ENCODE data around the gene LYSMD1. TPM values are rescaled to one million over a fixed set of nuclear protein-coding genes. Genes with fewer than 3 reads are reported as not detected.

The LYSMD1 gene
- total and polyA plus RNA-seq, 2 of the 8 experiments (the other 6 are each of a cell fraction or from before 2014, with no cell fraction given): 2.4 to 6.0 TPM

- no peaks in the 10 kb centered on the region for H3K27me3 ChIP-seq (replicated peaks in 1 of 4; ENCODE audit: control insufficient read depth in 3 of 4, extremely low read depth in 1 of 4, insufficient read depth in 3 of 4, low read length in 3 of 4)
- peaks cover 0 to 16% (median 5%) of the 10 kb centered on the region in 4 experiments; a peak in 4 of 8 replicates for H3K36me3 ChIP-seq (ENCODE audit: control insufficient read depth in 2 of 4, insufficient read depth in 4 of 4, low read length in 3 of 4)
- CTCF ChIA-PET (ENCODE audit: partially characterized antibody): no interaction called here
- H4K8ac ChIP-seq (ENCODE audit: extremely low read depth, insufficient read depth, low read length): no peak overlapping the region
- no peak overlapping the region for H2AFZ ChIP-seq (ENCODE audit: low read length)
- no peak overlapping the region for H2BK120ac ChIP-seq (replicated peaks; ENCODE audit: low read depth, low read length)
- no peak overlapping the region for H3K9ac ChIP-seq (replicated peaks in 1 of 4; ENCODE audit: extremely low read depth in 1 of 4, low read depth in 3 of 4, low read length in 3 of 4)
- H3K79me2 ChIP-seq (ENCODE audit: control insufficient read depth in 1 of 2, insufficient read depth in 2 of 2, low read length in 2 of 2): peaks cover 3 to 87% of the 10 kb centered on the region in 2 experiments; a peak in 3 of 4 replicates
- H2AK5ac ChIP-seq (ENCODE audit: low read depth, low read length): no peak overlapping the region
- H2BK12ac ChIP-seq (ENCODE audit: low read depth, low read length): no peak overlapping the region
- DNase-seq (ENCODE audit: low read depth in 1 of 2, low spot score in 2 of 2) (no peak), FAIRE-seq (no peak)
- no peak overlapping the region for H2BK5ac ChIP-seq (ENCODE audit: low read depth, low read length)
- peaks cover 2% of the 10 kb centered on the region; the same call in 1 of the 2 replicates for H3K79me1 ChIP-seq (ENCODE audit: low read depth, low read length)
- POLR2A ChIA-PET (ENCODE audit: partially characterized antibody): interaction anchor here (1.0 kb wide), 1 partner anchor 15 kb away, joined by 3 read pairs; no protein-coding TSS in a partner anchor
- no peak overlapping the region for H3K27ac ChIP-seq (ENCODE audit: low read depth, low read length)
- WGBS, 2 experiments (ENCODE audit: extremely low coverage in 1 of 2, insufficient coverage in 1 of 2, insufficient read length in 1 of 2, insufficient replicate concordance in 2 of 2, low coverage in 1 of 2, low lambda C conversion rate in 2 of 2, missing lambda C conversion rate in 1 of 2): 49% methylated on average over 2 of the region's 2 CpGs; no CpG with 5 or more reads in 1 of the 2 experiments
- H4K91ac ChIP-seq (replicated peaks; ENCODE audit: insufficient read length, low read length): no peak overlapping the region
- peaks cover 1 to 14% of the 10 kb centered on the region in 2 experiments for H4K20me1 ChIP-seq (replicated peaks in 1 of 2; ENCODE audit: control insufficient read depth in 1 of 2, insufficient read depth in 2 of 2, low read length in 2 of 2)
- H3K9me3 ChIP-seq (ENCODE audit: insufficient read depth in 2 of 2, low read depth in 1 of 2, low read length in 1 of 2): no peaks in the 10 kb centered on the region
- no peaks in the 10 kb centered on the region for H3K23me2 ChIP-seq (ENCODE audit: low read depth, low read length)
- no peak overlapping the region for H3K14ac ChIP-seq (ENCODE audit: insufficient read length)
- no peak overlapping the region for H3K23ac ChIP-seq (ENCODE audit: insufficient read length)
- H3K4me3 ChIP-seq (ENCODE audit: extremely low read depth in 1 of 4, insufficient read depth in 2 of 4, low read depth in 3 of 4, low read length in 4 of 4): no peak overlapping the region
- no peak overlapping the region for H2BK20ac ChIP-seq (ENCODE audit: low read length)
- no peak overlapping the region for H3K4me2 ChIP-seq (ENCODE audit: insufficient read depth in 1 of 2, low read depth in 2 of 2, low read length in 2 of 2)
- no peak overlapping the region for H3K56ac ChIP-seq (replicated peaks; ENCODE audit: insufficient read length, low read depth, low read length)
- no peak overlapping the region for H3K4ac ChIP-seq (replicated peaks; ENCODE audit: insufficient read length, low read depth, low read length)
- H4K5ac ChIP-seq (ENCODE audit: insufficient read length, low read depth, low read length): no peak overlapping the region
- no peaks in the 10 kb centered on the region for H3K4me1 ChIP-seq (replicated peaks in 1 of 4; ENCODE audit: control insufficient read depth in 3 of 4, insufficient read depth in 4 of 4, low read length in 3 of 4)
- no peak overlapping the region for H3K18ac ChIP-seq (ENCODE audit: extremely low read depth, low read length)
- H2BK15ac ChIP-seq (ENCODE audit: low read length): no peak overlapping the region
- TF ChIP-seq NANOG (IDR thresholded peaks at IDR 0.05; ENCODE audit: insufficient read depth, low read depth, low read length, poor library complexity, severe bottlenecking): no peak
- no peak for TF ChIP-seq ZNF274 (IDR thresholded peaks at IDR 0.05; ENCODE audit: borderline replicate concordance, extremely low read depth, low read length)
- no peak for TF ChIP-seq SP1 (IDR thresholded peaks at IDR 0.05; ENCODE audit: low read depth, low read length)
- no peak for TF ChIP-seq SP4 (IDR thresholded peaks at IDR 0.05; ENCODE audit: low read length)
- no peak for TF ChIP-seq HDAC6 (IDR thresholded peaks at IDR 0.05; ENCODE audit: low read depth, low read length)
- TF ChIP-seq EGR1 (IDR thresholded peaks at IDR 0.05; ENCODE audit: borderline replicate concordance, low read depth, low read length): no peak
- no peak for TF ChIP-seq RFX5 (IDR thresholded peaks at IDR 0.05; ENCODE audit: borderline replicate concordance, low read depth, low read length)
- no peak for TF ChIP-seq RXRA (IDR thresholded peaks at IDR 0.05; ENCODE audit: insufficient read depth, low read depth, low read length)
- TF ChIP-seq USF2 (IDR thresholded peaks at IDR 0.05; ENCODE audit: low read length): no peak
- no peak for TF ChIP-seq SRF (IDR thresholded peaks at IDR 0.05; ENCODE audit: low read depth, low read length)
- no peak for TF ChIP-seq KDM1A (IDR thresholded peaks at IDR 0.05; ENCODE audit: borderline replicate concordance, low read length)
- TF ChIP-seq SIRT6 (IDR thresholded peaks at IDR 0.05; ENCODE audit: low read length): no peak
- TF ChIP-seq JUN (IDR thresholded peaks at IDR 0.05; ENCODE audit: low read depth, low read length): no peak
- TF ChIP-seq GTF2F1 (IDR thresholded peaks at IDR 0.05; ENCODE audit: borderline replicate concordance, low read depth, low read length): no peak
Measured at GRCh38 chr1:151213560-151213959, 47.9 kb upstream of the LYSMD1 start.
